ENCODE data around the gene CNTN2.

The CNTN2 gene

GRCh38 chr1:205044741-205045140 lies 1.7 kb downstream of the CNTN2 start:
- ATAC-seq (ENCODE audit: low read depth) = no peak
- Histone ChIP-seq H3K36me3 (ENCODE audit: low read depth) (no peaks in the 10 kb centered on the region), H3K9me3 (ENCODE audit: severe bottlenecking) (no peaks in the 10 kb centered on the region), H3K27me3 (ENCODE audit: insufficient read depth, poor library complexity, severe bottlenecking) (peaks cover 44% of the 10 kb centered on the region), H3K4me1 (ENCODE audit: insufficient read depth, poor library complexity, severe bottlenecking) (no peaks in the 10 kb centered on the region), H3K27ac (ENCODE audit: poor library complexity, severe bottlenecking) (no peak overlapping the region), H3K4me3 (ENCODE audit: severe bottlenecking) (no peak overlapping the region)
- no peak for TF ChIP-seq CTCF (IDR thresholded peaks at IDR 0.05; ENCODE audit: poor library complexity, severe bottlenecking)
- no peak for DNase-seq (ENCODE audit: low spot score)

GRCh38 chr1:205045146-205045545 lies 2.1 kb downstream of the CNTN2 start:
- no peak for TF ChIP-seq CTCF (IDR thresholded peaks at IDR 0.05; ENCODE audit: poor library complexity, severe bottlenecking)
- Histone ChIP-seq H3K36me3 (ENCODE audit: low read depth) (no peaks in the 10 kb centered on the region), H3K4me3 (ENCODE audit: severe bottlenecking) (no peak overlapping the region), H3K9me3 (ENCODE audit: severe bottlenecking) (no peaks in the 10 kb centered on the region), H3K4me1 (ENCODE audit: insufficient read depth, poor library complexity, severe bottlenecking) (no peaks in the 10 kb centered on the region), H3K27me3 (ENCODE audit: insufficient read depth, poor library complexity, severe bottlenecking) (peaks cover 44% of the 10 kb centered on the region), H3K27ac (ENCODE audit: poor library complexity, severe bottlenecking) (no peak overlapping the region)
- DNase-seq (ENCODE audit: low spot score) (no peak), ATAC-seq (ENCODE audit: low read depth) (no peak)

- Histone ChIP-seq H3K36me3 (ENCODE audit: low read depth) (no peaks in the 10 kb centered on the region), H3K27ac (ENCODE audit: poor library complexity, severe bottlenecking) (no peak overlapping the region), H3K4me1 (ENCODE audit: insufficient read depth, poor library complexity, severe bottlenecking) (no peaks in the 10 kb centered on the region), H3K9me3 (ENCODE audit: severe bottlenecking) (no peaks in the 10 kb centered on the region), H3K4me3 (ENCODE audit: severe bottlenecking) (no peak overlapping the region), H3K27me3 (ENCODE audit: insufficient read depth, poor library complexity, severe bottlenecking) (peaks cover 33% of the 10 kb centered on the region)
- no peak for DNase-seq (ENCODE audit: low spot score)
- ATAC-seq (ENCODE audit: low read depth) = no peak
- no peak for TF ChIP-seq CTCF (IDR thresholded peaks at IDR 0.05; ENCODE audit: poor library complexity, severe bottlenecking)
These were observed 3.9 kb downstream of the CNTN2 start for GRCh38 chr1:205046870-205047269.

- ATAC-seq (ENCODE audit: low read depth) (no peak), DNase-seq (ENCODE audit: low spot score) (no peak)
- peaks cover 23% of the 10 kb centered on the region for H3K27me3 ChIP-seq (ENCODE audit: insufficient read depth, poor library complexity, severe bottlenecking)
- no peaks in the 10 kb centered on the region for H3K9me3 ChIP-seq (ENCODE audit: severe bottlenecking)
- no peak overlapping the region for H3K27ac ChIP-seq (ENCODE audit: poor library complexity, severe bottlenecking)
- no peak for TF ChIP-seq CTCF (IDR thresholded peaks at IDR 0.05; ENCODE audit: poor library complexity, severe bottlenecking)
- H3K4me1 ChIP-seq (ENCODE audit: insufficient read depth, poor library complexity, severe bottlenecking) = no peaks in the 10 kb centered on the region
- H3K36me3 ChIP-seq (ENCODE audit: low read depth) = no peaks in the 10 kb centered on the region
- no peak overlapping the region for H3K4me3 ChIP-seq (ENCODE audit: severe bottlenecking)
These were observed 4.8 kb downstream of the CNTN2 start for GRCh38 chr1:205047764-205048231.

- H3K4me3 ChIP-seq (ENCODE audit: severe bottlenecking) = no peak overlapping the region
- no peak overlapping the region for H3K27ac ChIP-seq (ENCODE audit: poor library complexity, severe bottlenecking)
- peaks cover 21% of the 10 kb centered on the region for H3K27me3 ChIP-seq (ENCODE audit: insufficient read depth, poor library complexity, severe bottlenecking)
- no peak for ATAC-seq (ENCODE audit: low read depth)
- TF ChIP-seq CTCF (IDR thresholded peaks at IDR 0.05; ENCODE audit: poor library complexity, severe bottlenecking) = no peak
- DNase-seq (ENCODE audit: low spot score) = no peak
- no peaks in the 10 kb centered on the region for H3K4me1 ChIP-seq (ENCODE audit: insufficient read depth, poor library complexity, severe bottlenecking)
- H3K36me3 ChIP-seq (ENCODE audit: low read depth) = no peaks in the 10 kb centered on the region
- H3K9me3 ChIP-seq (ENCODE audit: severe bottlenecking) = no peaks in the 10 kb centered on the region
These were observed 5.4 kb downstream of the CNTN2 start for GRCh38 chr1:205048382-205048781.

Data from RWPE2 (cell line).